Nephron (organoid): ENCODE results near the gene AQP3.
"Not testable (repeated sequence)": the region's sequence is repeated elsewhere in the genome, so short reads cannot be mapped to it uniquely, and the experiment has no call there.

Experiments
- H3K27ac Mint-ChIP-seq, 3 experiments: 2 replicates each; pipeline ENCODE4 v1.8.0; 2020; ENCODE audit warnings: mixed read lengths in 3 of 3, mild to moderate bottlenecking in 2 of 3, moderate library complexity in 1 of 3
- H3K27me3 Mint-ChIP-seq: 2 replicates; pipeline ENCODE4 v1.8.0; 2021; ENCODE audit warnings: low read depth, mild to moderate bottlenecking, moderate library complexity, mixed read lengths
- H3K36me3 Mint-ChIP-seq: 2 replicates; pipeline ENCODE4 v1.8.0; 2020; ENCODE audit warnings: low read depth, mixed read lengths
- H3K4me1 Mint-ChIP-seq: 2 replicates; pipeline ENCODE4 v1.8.0; 2020; ENCODE audit warnings: mixed read lengths
- H3K4me3 Mint-ChIP-seq, 3 experiments: 2 replicates each; pipeline ENCODE4 v1.8.0; 2020; ENCODE audit warnings: mild to moderate bottlenecking in 3 of 3, mixed read lengths in 3 of 3, moderate library complexity in 2 of 3
- H3K9me3 Mint-ChIP-seq: 2 replicates; pipeline ENCODE4 v1.8.0; 2020; ENCODE audit warnings: mixed read lengths
- CTCF ChIP-seq, 3 experiments: fragments of 200-600 bp; sonication (generic); IDR thresholded peaks; one replicate each; pipeline ENCODE4 v1.5.0; 2021; ENCODE audit warnings: antibody characterized with exemption in 3 of 3; ENCODE audit not compliant: unreplicated experiment in 3 of 3

Gene AQP3

GRCh38 chr9:33429256-33429985 lies 18.0 kb downstream of the AQP3 start:
- Mint-ChIP-seq H3K9me3 (no peaks in the 10 kb centered on the region), H3K27ac (no peak overlapping the region), H3K4me1 (peaks cover 5% of the 10 kb centered on the region), H3K36me3 (no peaks in the 10 kb centered on the region), H3K27me3 (peaks cover 5% of the 10 kb centered on the region), H3K4me3 (no peak overlapping the region)
- no peak for TF ChIP-seq CTCF (IDR thresholded peaks at IDR 0.05; ENCODE audit: unreplicated experiment in 3 of 3)

GRCh38 chr9:33426843-33427293 lies 20.5 kb downstream of the AQP3 start:
- no peaks in the 10 kb centered on the region for H3K9me3 Mint-ChIP-seq
- no peak overlapping the region for H3K27ac Mint-ChIP-seq
- no peaks in the 10 kb centered on the region for H3K4me1 Mint-ChIP-seq
- TF ChIP-seq CTCF (IDR thresholded peaks at IDR 0.05; ENCODE audit: unreplicated experiment in 3 of 3), result no peak
- H3K27me3 Mint-ChIP-seq, result peaks cover 1% of the 10 kb centered on the region
- H3K36me3 Mint-ChIP-seq, result no peaks in the 10 kb centered on the region
- H3K4me3 Mint-ChIP-seq, result no peak overlapping the region

GRCh38 chr9:33425128-33425533 lies 22.3 kb downstream of the AQP3 start:
- TF ChIP-seq CTCF (IDR thresholded peaks at IDR 0.05; ENCODE audit: unreplicated experiment in 3 of 3), result no peak
- Mint-ChIP-seq H3K27me3 (no peaks in the 10 kb centered on the region), H3K27ac (no peak overlapping the region), H3K36me3 (no peaks in the 10 kb centered on the region), H3K9me3 (no peaks in the 10 kb centered on the region), H3K4me3 (no peak overlapping the region), H3K4me1 (no peaks in the 10 kb centered on the region)

- H3K27me3 Mint-ChIP-seq, H3K36me3 Mint-ChIP-seq, H3K4me3 Mint-ChIP-seq, H3K27ac Mint-ChIP-seq, H3K4me1 Mint-ChIP-seq, H3K9me3 Mint-ChIP-seq: not testable (repeated sequence)
Observed at GRCh38 chr9:33424492-33424891, 22.9 kb downstream of the AQP3 start.

- not testable (repeated sequence) for H3K4me1 Mint-ChIP-seq, H3K27me3 Mint-ChIP-seq, H3K27ac Mint-ChIP-seq, H3K4me3 Mint-ChIP-seq, H3K9me3 Mint-ChIP-seq, H3K36me3 Mint-ChIP-seq
Observed at GRCh38 chr9:33424043-33424442, 23.4 kb downstream of the AQP3 start.

- peaks cover 6% of the 10 kb centered on the region for H3K4me1 Mint-ChIP-seq
- TF ChIP-seq CTCF (IDR thresholded peaks at IDR 0.05; ENCODE audit: unreplicated experiment in 3 of 3), result no peak
- H3K4me3 Mint-ChIP-seq, result no peak overlapping the region
- H3K9me3 Mint-ChIP-seq, result no peaks in the 10 kb centered on the region
- H3K36me3 Mint-ChIP-seq, result no peaks in the 10 kb centered on the region
- H3K27me3 Mint-ChIP-seq, result peaks cover 11% of the 10 kb centered on the region
- no peak overlapping the region for H3K27ac Mint-ChIP-seq
Observed at GRCh38 chr9:33419708-33420303, 27.6 kb downstream of the AQP3 start.

- Mint-ChIP-seq H3K9me3 (no peaks in the 10 kb centered on the region), H3K27ac (no peak overlapping the region), H3K36me3 (no peaks in the 10 kb centered on the region), H3K27me3 (peaks cover 11% of the 10 kb centered on the region), H3K4me3 (no peak overlapping the region), H3K4me1 (peaks cover 15% of the 10 kb centered on the region)
- TF ChIP-seq CTCF (IDR thresholded peaks at IDR 0.05; ENCODE audit: unreplicated experiment in 3 of 3), result no peak
Observed at GRCh38 chr9:33418090-33418489, 29.3 kb downstream of the AQP3 start.
